HG03457 (cell line): ENCODE measurements around the gene COL4A4.

ENCODE experiments used
- ATAC-seq: cut with Tn5 transposase; IDR thresholded peaks from one replicate; pipeline ENCODE4 v1.9.1; 2021; ENCODE audit warnings: moderate number of reproducible peaks; ENCODE audit not compliant: unreplicated experiment

The COL4A4 gene

GRCh38 chr2:227163485-227163997, 464 bp downstream of the COL4A4 start:
- peak; percentile 80 for ATAC-seq

GRCh38 chr2:227161947-227162346, 2.1 kb downstream of the COL4A4 start:
- ATAC-seq, result no peak

- no peak for ATAC-seq
These were observed 3.8 kb downstream of the COL4A4 start for GRCh38 chr2:227160164-227160563.

GRCh38 chr2:227154986-227155774, 8.8 kb downstream of the COL4A4 start:
- ATAC-seq, result no peak

GRCh38 chr2:227153758-227154486, 10.1 kb downstream of the COL4A4 start:
- no peak for ATAC-seq

- ATAC-seq, result no peak
These were observed 10.7 kb downstream of the COL4A4 start for GRCh38 chr2:227153307-227153706.

- ATAC-seq, result no peak
These were observed 11.8 kb downstream of the COL4A4 start for GRCh38 chr2:227152093-227152766.

GRCh38 chr2:227150222-227150936, 13.6 kb downstream of the COL4A4 start:
- no peak for ATAC-seq

- no peak for ATAC-seq
These were observed 15.9 kb downstream of the COL4A4 start for GRCh38 chr2:227148106-227148505.

- no peak for ATAC-seq
These were observed 17.0 kb downstream of the COL4A4 start for GRCh38 chr2:227147023-227147422.

- no peak for ATAC-seq
These were observed 17.5 kb downstream of the COL4A4 start for GRCh38 chr2:227146456-227146855.

GRCh38 chr2:227143895-227144294, 20.1 kb downstream of the COL4A4 start:
- ATAC-seq, result no peak

- ATAC-seq, result no peak
These were observed 22.7 kb downstream of the COL4A4 start for GRCh38 chr2:227141301-227141700.

- no peak for ATAC-seq
These were observed 29.4 kb downstream of the COL4A4 start for GRCh38 chr2:227134591-227134990.

GRCh38 chr2:227132986-227133385, 31.0 kb downstream of the COL4A4 start:
- ATAC-seq, result no peak

- ATAC-seq, result no peak
These were observed 33.4 kb downstream of the COL4A4 start for GRCh38 chr2:227130636-227131035.

- ATAC-seq, result no peak
These were observed 36.8 kb downstream of the COL4A4 start for GRCh38 chr2:227127201-227127600.

- ATAC-seq, result no peak
These were observed 38.5 kb downstream of the COL4A4 start for GRCh38 chr2:227125506-227125905.

GRCh38 chr2:227124811-227125210, 39.2 kb downstream of the COL4A4 start:
- no peak for ATAC-seq

- ATAC-seq, result no peak
These were observed 40.3 kb downstream of the COL4A4 start for GRCh38 chr2:227123697-227124096.

- ATAC-seq, result no peak
These were observed 45.7 kb downstream of the COL4A4 start for GRCh38 chr2:227118353-227118752.
